T-helper 2 cell treated with Interferon-gamma antibody and Interleukin-4, amounts not matched to agents 5 μg/mL and 100 μg/mL, for 36 hours (primary cell): ENCODE measurements around the gene DUXA.
"Not testable (repeated sequence)": the region's sequence is repeated elsewhere in the genome, so short reads cannot be mapped to it uniquely, and the experiment has no call there.

Experiments used
- DNase-seq: peaks from one replicate; pipeline ENCODE4 v3.0.0; 2021; ENCODE audit warnings: low spot score
- H3K27ac Mint-ChIP-seq: one replicate; pipeline ENCODE4 v1.8.0; 2021; ENCODE audit warnings: mild to moderate bottlenecking, mixed read lengths
- H3K27me3 Mint-ChIP-seq: one replicate; pipeline ENCODE4 v1.8.0; 2021; ENCODE audit warnings: low read depth, mixed read lengths
- H3K36me3 Mint-ChIP-seq: one replicate; pipeline ENCODE4 v1.8.0; 2021; ENCODE audit warnings: low read depth, mixed read lengths
- H3K4me1 Mint-ChIP-seq: one replicate; pipeline ENCODE4 v1.8.0; 2021; ENCODE audit warnings: low read depth, mixed read lengths
- H3K4me3 Mint-ChIP-seq: one replicate; pipeline ENCODE4 v1.8.0; 2022; ENCODE audit warnings: mild to moderate bottlenecking, moderate library complexity, mixed read lengths
- H3K9me3 Mint-ChIP-seq: one replicate; pipeline ENCODE4 v1.8.0; 2021; ENCODE audit warnings: mixed read lengths

The DUXA gene

GRCh38 chr19:57135797-57136196, 31.5 kb downstream of the DUXA start:
- no peak overlapping the region for H3K27ac Mint-ChIP-seq
- H3K9me3 Mint-ChIP-seq: peaks cover 53% of the 10 kb centered on the region
- peaks cover 4% of the 10 kb centered on the region for H3K36me3 Mint-ChIP-seq
- H3K4me3 Mint-ChIP-seq: no peak overlapping the region
- no peaks in the 10 kb centered on the region for H3K4me1 Mint-ChIP-seq
- H3K27me3 Mint-ChIP-seq: no peaks in the 10 kb centered on the region
- no peak for DNase-seq

DNA sequence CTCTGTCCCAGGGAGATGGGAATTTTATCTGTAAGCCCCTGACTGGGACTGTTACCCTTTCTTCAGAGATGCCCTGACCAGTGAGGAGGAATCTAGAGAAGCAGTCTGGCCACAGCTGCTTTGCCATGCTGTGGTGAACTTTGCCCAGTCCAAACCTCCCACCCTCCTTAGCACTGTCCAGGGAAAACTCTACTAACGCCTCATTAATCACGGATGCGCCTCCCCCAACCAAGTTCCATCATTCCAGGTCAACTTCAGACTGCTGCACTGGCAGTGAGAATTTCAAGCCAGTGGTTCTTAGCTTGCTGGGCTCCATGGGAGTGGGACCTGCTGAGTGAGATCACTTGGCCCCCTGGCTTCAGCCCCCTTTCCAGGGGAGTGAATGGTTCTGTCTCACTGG, 39.9 kb downstream of the DUXA start:
- not testable (repeated sequence) for DNase-seq, H3K4me3 Mint-ChIP-seq, H3K4me1 Mint-ChIP-seq, H3K27ac Mint-ChIP-seq, H3K27me3 Mint-ChIP-seq, H3K36me3 Mint-ChIP-seq
- peaks cover 79% of the 10 kb centered on the region for H3K9me3 Mint-ChIP-seq

DNA sequence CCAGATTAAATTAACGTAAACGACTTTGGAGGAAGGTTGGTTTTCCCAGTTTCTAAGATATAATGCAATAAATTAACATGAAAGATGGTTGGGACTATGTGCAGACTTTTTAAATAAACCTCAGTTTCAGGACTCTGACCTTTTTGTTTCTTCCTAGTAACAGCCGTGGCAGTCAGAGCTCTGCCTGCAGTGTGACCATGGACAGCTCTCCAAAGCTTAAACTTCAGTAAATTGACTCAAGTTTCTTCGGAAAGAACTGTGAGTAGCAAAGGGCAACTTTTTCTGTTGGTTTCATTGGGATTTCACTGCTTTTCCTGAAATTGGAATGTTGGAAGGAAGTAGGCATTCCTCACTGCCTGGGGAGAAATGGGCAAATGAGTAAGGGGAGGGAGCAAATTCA, 43.4 kb downstream of the DUXA start:
- no peaks in the 10 kb centered on the region for H3K27me3 Mint-ChIP-seq
- H3K9me3 Mint-ChIP-seq: peaks cover 54% of the 10 kb centered on the region
- no peak overlapping the region for H3K4me3 Mint-ChIP-seq

DNA sequence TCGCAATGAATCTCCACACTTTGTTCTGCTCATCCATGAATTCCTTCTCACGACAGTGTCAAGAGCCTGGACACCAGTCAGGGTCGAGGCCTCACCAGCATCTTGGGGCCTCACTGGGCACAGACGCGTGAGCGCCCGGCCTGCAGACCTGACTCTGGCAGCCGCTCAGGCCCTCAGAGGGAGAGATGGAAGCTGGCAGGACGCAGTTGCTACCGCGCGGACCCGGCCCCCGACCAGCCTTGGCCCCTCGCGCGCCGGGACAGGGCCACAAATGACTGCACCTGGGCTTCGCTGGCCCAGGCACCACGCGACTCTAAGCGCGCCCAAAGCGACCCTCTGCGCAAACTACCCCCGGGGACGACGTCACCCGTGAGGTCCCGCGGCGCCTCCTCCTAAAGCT, 48.4 kb downstream of the DUXA start:
- Mint-ChIP-seq H3K9me3 (peaks cover 51% of the 10 kb centered on the region), H3K27ac (no peak overlapping the region), H3K36me3 (no peaks in the 10 kb centered on the region), H3K4me1 (no peaks in the 10 kb centered on the region), H3K27me3 (no peaks in the 10 kb centered on the region), H3K4me3 (no peak overlapping the region)
- DNase-seq: no peak

More for the DNA sequence above, 43.4 kb downstream of the DUXA start:
- H3K4me1 Mint-ChIP-seq: no peaks in the 10 kb centered on the region
- no peak for DNase-seq
- H3K27ac Mint-ChIP-seq: no peak overlapping the region
- H3K36me3 Mint-ChIP-seq: no peaks in the 10 kb centered on the region

GRCh38 chr19:57113501-57113900, 53.8 kb downstream of the DUXA start:
- not testable (repeated sequence) for H3K36me3 Mint-ChIP-seq, H3K27ac Mint-ChIP-seq, H3K4me3 Mint-ChIP-seq, H3K4me1 Mint-ChIP-seq, H3K27me3 Mint-ChIP-seq, DNase-seq
- peaks cover 53% of the 10 kb centered on the region for H3K9me3 Mint-ChIP-seq

GRCh38 chr19:57111329-57111644, 56.0 kb downstream of the DUXA start:
- DNase-seq: no peak
- Mint-ChIP-seq H3K36me3 (peaks cover 2% of the 10 kb centered on the region), H3K4me1 (no peaks in the 10 kb centered on the region), H3K4me3 (no peak overlapping the region), H3K27me3 (no peaks in the 10 kb centered on the region), H3K27ac (no peak overlapping the region), H3K9me3 (peaks cover 48% of the 10 kb centered on the region)

DNA sequence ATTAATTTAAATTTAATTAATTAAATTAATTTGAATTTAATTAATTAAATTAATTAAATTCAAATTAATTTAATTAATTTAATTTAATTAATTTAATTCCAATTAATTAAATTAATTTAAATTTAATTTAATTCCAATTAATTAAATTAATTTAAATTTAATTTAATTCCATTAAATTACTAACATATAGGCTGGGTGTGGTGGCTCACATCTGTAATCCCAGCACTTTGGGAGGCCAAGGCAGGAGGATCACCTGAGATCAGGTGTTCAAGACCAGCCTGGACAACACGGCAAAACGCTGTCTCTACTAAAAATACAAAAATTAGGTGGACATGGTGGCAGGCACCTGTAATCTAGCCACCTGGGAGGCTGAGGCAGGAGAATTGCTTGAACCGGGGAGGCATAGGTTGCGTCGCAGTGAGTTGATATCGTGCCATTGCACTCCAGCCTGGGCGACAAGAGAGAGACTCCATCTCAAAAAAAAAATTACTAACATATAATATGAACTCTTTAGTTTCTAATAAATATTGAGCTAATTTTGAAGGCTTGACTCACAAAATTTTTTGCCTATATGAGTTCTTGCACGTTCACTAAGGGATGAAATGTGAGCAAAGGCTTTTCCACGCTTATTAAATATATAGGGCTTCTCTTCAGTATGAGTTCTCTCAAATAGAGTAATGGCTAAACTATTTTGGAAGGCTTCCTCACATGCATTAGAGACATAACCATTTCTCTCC, 56.5 kb downstream of the DUXA start:
- Mint-ChIP-seq H3K36me3 (peaks cover 2% of the 10 kb centered on the region), H3K9me3 (peaks cover 48% of the 10 kb centered on the region), H3K27ac (no peak overlapping the region), H3K27me3 (no peaks in the 10 kb centered on the region), H3K4me3 (no peak overlapping the region), H3K4me1 (no peaks in the 10 kb centered on the region)
- DNase-seq: no peak

- no peaks in the 10 kb centered on the region for H3K27me3 Mint-ChIP-seq
- H3K27ac Mint-ChIP-seq: no peak overlapping the region
- DNase-seq: no peak
- H3K36me3 Mint-ChIP-seq: peaks cover 5% of the 10 kb centered on the region
- H3K4me3 Mint-ChIP-seq: no peak overlapping the region
- peaks cover 2% of the 10 kb centered on the region for H3K4me1 Mint-ChIP-seq
- H3K9me3 Mint-ChIP-seq: peaks cover 40% of the 10 kb centered on the region
These were observed 60.5 kb downstream of the DUXA start for GRCh38 chr19:57106722-57107235.

- Mint-ChIP-seq H3K4me1 (peaks cover 2% of the 10 kb centered on the region), H3K4me3 (no peak overlapping the region), H3K27me3 (no peaks in the 10 kb centered on the region), H3K9me3 (peaks cover 34% of the 10 kb centered on the region), H3K27ac (no peak overlapping the region), H3K36me3 (peaks cover 5% of the 10 kb centered on the region)
- DNase-seq: no peak
These were observed 61.1 kb downstream of the DUXA start for GRCh38 chr19:57105976-57106721.
